K562 (cell line): ENCODE data around the gene MGRN1. TPM values are rescaled to one million over a fixed set of nuclear protein-coding genes. Genes with fewer than 3 reads are reported as not detected.
A peak's percentile ranks its signal among the peaks of the same experiment; 100 is the strongest.

Experiments
- EWSR1 ChIP-seq: fragments of 450-650 bp; IDR thresholded peaks from 2 replicates; pipeline ENCODE4 v1.6.1; 2018; ENCODE audit warnings: borderline replicate concordance, mild to moderate bottlenecking, low read depth, moderate library complexity; ENCODE audit not compliant: partially characterized antibody
- FIP1L1 ChIP-seq: fragments of 200-400 bp; formaldehyde crosslinking; IDR thresholded peaks from 2 replicates; pipeline ENCODE4 v1.6.1; 2018; ENCODE audit warnings: mild to moderate bottlenecking, low read depth, low read length; ENCODE audit not compliant: poor library complexity, severe bottlenecking
- KDM1A ChIP-seq, 2 experiments: fragments of 450-650 bp; IDR thresholded peaks; 2 replicates each; pipeline ENCODE4 v1.6.1; 2016; ENCODE audit warnings: mild to moderate bottlenecking in 2 of 2
- MCM2 ChIP-seq: fragments of 450-650 bp; IDR thresholded peaks from 2 replicates; pipeline ENCODE4 v1.6.1; 2017; ENCODE audit warnings: low read depth, mild to moderate bottlenecking
- NEUROD1 ChIP-seq: fragments of 150-350 bp; IDR thresholded peaks from 2 replicates; pipeline ENCODE4 v1.6.1; 2014; ENCODE audit warnings: borderline replicate concordance, low read length, low read depth; ENCODE audit not compliant: partially characterized antibody
- SOX6 ChIP-seq: fragments of 450-650 bp; IDR thresholded peaks from 2 replicates; pipeline ENCODE4 v1.6.1; 2014; ENCODE audit warnings: mild to moderate bottlenecking
- SREBF2 ChIP-seq: sonication (generic); formaldehyde crosslinking; IDR thresholded peaks from 2 replicates; pipeline ENCODE4 v1.4.0; 2020; ENCODE audit warnings: mild to moderate bottlenecking, missing genetic modification reagents
- THRAP3 ChIP-seq: fragments of 450-650 bp; IDR thresholded peaks from 2 replicates; pipeline ENCODE4 v1.6.1; 2016; ENCODE audit warnings: mild to moderate bottlenecking, inconsistent platforms, borderline replicate concordance
- U2AF1 ChIP-seq: fragments of 200-400 bp; formaldehyde crosslinking; optimal IDR thresholded peaks from 2 replicates; pipeline ENCODE3; 2017; ENCODE audit warnings: mild to moderate bottlenecking, low read depth, low read length, moderate library complexity
- ZFX ChIP-seq: sonication (generic); formaldehyde crosslinking; IDR thresholded peaks from 2 replicates; pipeline ENCODE4 v1.8.0; 2022; ENCODE audit warnings: mild to moderate bottlenecking, missing genetic modification reagents, moderate library complexity
- ZKSCAN1 ChIP-seq: fragments of 150-350 bp; IDR thresholded peaks from 2 replicates; pipeline ENCODE4 v1.6.1; 2016; ENCODE audit warnings: low read depth, low read length
- ZNF165 ChIP-seq: fragments of 250-450 bp; sonication (Bioruptor Pico); IDR thresholded peaks from 2 replicates; pipeline ENCODE4 v1.4.0; 2020; ENCODE audit warnings: borderline replicate concordance
- polyA plus RNA-seq, 8 experiments: library from polyadenylated mRNA; depleted of rRNA in 4 of 8; stranded (reverse) in 5 of 8; unstranded in 3 of 8; fragments of >200 nt; fragmentation: Nextera tagmentation in 2 of 8; fragmentation: Illumina TruSeq in 1 of 8; extraction: Ambion mirVana in 2 of 8; extraction: Trizol in 1 of 8; gene quantifications; 2 replicates each; pipeline versions ENCODE4 v1.2.1 to v1.2.3, GENCODE V29; 2011 to 2014; ENCODE audit warnings: inconsistent platforms in 1 of 8, missing spikeins in 1 of 8
- total RNA-seq, 7 experiments: library from RNA; depleted of rRNA in 6 of 7; stranded (reverse); fragments of >200 nt in 6 of 7; fragmentation: Illumina TruSeq in 2 of 7; extraction: Trizol in 2 of 7; gene quantifications; 2 replicates each; pipeline versions ENCODE4 v1.2.1 to v1.2.3, GENCODE V29; 2011 to 2021; ENCODE audit warnings: low replicate concordance in 1 of 7
- TF ChIP-seq, protein P1 (sequence below): fragments of 250-450 bp; sonication (Bioruptor Pico); IDR thresholded peaks from 2 replicates; pipeline ENCODE4 v1.4.0; 2020; ENCODE audit warnings: borderline replicate concordance
- TF ChIP-seq, protein P2 (sequence below): fragments of 450-650 bp; IDR thresholded peaks from 2 replicates; pipeline ENCODE4 v1.7.0; 2016; ENCODE audit warnings: borderline replicate concordance
- TF ChIP-seq, protein P3 (sequence below), 2 experiments: fragments of 200-800 bp in 1 of 2; sonication (Bioruptor generic) in 1 of 2; sonication (generic) in 1 of 2; formaldehyde crosslinking in 1 of 2; IDR thresholded peaks in 1 of 2; conservative IDR thresholded peaks in 1 of 2; 2 replicates each; pipeline versions ENCODE4 v1.5.0 to v1.6.1; 2016 to 2020; ENCODE audit warnings: missing compliant biosample characterization in 1 of 2, missing genetic modification characterization in 1 of 2, missing genetic modification reagents in 1 of 2
- TF ChIP-seq, protein P4 (sequence below): fragments of 250-450 bp; sonication (Bioruptor Pico); IDR thresholded peaks from 2 replicates; pipeline ENCODE4 v1.8.0; 2022; ENCODE audit warnings: inconsistent platforms, mild to moderate bottlenecking, moderate library complexity, borderline replicate concordance
- TF ChIP-seq, protein P5 (sequence below), 2 experiments: fragments of 150-350 bp in 1 of 2; IDR thresholded peaks; 2 replicates each; pipeline ENCODE4 v1.6.1; 2012 to 2016; ENCODE audit warnings: low read depth in 2 of 2, low read length in 2 of 2, mild to moderate bottlenecking in 1 of 2, moderate library complexity in 1 of 2

MGRN1 gene
- total and polyA plus RNA-seq, 9 of the 15 experiments (the other 6 are each of a cell fraction or from before 2014, with no cell fraction given): 0.15 to 37.9 (median 6.0) TPM

DNA sequence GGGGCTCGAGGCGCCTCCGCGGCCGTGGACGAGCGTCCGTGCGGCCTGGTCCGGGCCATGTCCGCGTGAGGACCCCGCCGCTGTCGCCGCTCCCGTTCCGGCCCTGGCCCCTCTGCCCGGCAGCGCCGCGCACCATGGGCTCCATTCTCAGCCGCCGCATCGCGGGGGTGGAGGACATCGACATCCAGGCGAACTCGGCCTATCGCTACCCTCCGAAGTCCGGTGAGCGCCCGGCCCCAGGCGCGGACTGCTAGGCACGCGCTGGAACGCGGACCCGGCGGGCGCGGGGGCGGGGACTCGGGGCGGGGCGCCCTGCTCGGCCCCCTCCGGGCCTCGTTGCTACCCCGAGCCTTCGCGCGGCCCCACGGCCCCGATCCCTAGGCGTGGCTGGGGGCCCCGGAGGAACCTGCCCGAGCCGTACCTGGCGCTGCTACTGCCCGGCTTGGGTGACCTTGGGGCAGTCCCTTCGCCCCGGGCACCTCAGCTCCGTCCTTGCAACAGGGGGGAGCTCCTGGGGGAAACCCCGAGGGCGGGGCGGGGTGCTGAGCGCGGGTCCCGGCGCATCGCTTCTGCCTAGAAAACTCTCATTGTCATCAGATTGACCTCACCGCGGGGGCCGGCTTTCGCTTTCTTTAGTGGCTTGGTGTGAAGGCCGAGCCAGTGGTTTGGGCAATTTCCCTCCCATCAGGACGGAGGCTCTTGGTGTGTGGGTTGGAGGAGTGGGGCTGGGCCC lies 367 bp downstream of the MGRN1 start (continued):
- TF ChIP-seq, protein P1, sequence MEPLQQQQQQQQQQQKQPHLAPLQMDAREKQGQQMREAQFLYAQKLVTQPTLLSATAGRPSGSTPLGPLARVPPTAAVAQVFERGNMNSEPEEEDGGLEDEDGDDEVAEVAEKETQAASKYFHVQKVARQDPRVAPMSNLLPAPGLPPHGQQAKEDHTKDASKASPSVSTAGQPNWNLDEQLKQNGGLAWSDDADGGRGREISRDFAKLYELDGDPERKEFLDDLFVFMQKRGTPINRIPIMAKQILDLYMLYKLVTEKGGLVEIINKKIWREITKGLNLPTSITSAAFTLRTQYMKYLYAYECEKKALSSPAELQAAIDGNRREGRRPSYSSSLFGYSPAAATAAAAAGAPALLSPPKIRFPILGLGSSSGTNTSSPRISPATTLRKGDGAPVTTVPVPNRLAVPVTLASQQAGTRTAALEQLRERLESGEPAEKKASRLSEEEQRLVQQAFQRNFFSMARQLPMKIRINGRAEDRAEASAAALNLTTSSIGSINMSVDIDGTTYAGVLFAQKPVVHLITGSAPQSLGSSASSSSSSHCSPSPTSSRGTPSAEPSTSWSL (CRISPR knock-in tag): no peak
- TF ChIP-seq ZNF165 (no peak), THRAP3 (no peak), SOX6 (no peak), EWSR1 (no peak), ZFX (peak; percentile 94), FIP1L1 (no peak), MCM2 (no peak), SREBF2 (CRISPR knock-in tag) (no peak), U2AF1 (no peak), KDM1A (IDR thresholded peaks at IDR 0.05) (no peak), ZKSCAN1 (no peak), NEUROD1 (no peak)
- TF ChIP-seq, protein P2, sequence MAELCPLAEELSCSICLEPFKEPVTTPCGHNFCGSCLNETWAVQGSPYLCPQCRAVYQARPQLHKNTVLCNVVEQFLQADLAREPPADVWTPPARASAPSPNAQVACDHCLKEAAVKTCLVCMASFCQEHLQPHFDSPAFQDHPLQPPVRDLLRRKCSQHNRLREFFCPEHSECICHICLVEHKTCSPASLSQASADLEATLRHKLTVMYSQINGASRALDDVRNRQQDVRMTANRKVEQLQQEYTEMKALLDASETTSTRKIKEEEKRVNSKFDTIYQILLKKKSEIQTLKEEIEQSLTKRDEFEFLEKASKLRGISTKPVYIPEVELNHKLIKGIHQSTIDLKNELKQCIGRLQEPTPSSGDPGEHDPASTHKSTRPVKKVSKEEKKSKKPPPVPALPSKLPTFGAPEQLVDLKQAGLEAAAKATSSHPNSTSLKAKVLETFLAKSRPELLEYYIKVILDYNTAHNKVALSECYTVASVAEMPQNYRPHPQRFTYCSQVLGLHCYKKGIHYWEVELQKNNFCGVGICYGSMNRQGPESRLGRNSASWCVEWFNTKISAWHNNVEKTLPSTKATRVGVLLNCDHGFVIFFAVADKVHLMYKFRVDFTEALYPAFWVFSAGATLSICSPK: no peak
- TF ChIP-seq, protein P3, sequence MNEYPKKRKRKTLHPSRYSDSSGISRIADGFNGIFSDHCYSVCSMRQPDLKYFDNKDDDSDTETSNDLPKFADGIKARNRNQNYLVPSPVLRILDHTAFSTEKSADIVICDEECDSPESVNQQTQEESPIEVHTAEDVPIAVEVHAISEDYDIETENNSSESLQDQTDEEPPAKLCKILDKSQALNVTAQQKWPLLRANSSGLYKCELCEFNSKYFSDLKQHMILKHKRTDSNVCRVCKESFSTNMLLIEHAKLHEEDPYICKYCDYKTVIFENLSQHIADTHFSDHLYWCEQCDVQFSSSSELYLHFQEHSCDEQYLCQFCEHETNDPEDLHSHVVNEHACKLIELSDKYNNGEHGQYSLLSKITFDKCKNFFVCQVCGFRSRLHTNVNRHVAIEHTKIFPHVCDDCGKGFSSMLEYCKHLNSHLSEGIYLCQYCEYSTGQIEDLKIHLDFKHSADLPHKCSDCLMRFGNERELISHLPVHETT (CRISPR knock-in tag; conservative IDR thresholded peaks at IDR 0.05 in 1 of 2, IDR thresholded peaks at IDR 0.05 in 1 of 2): no peak
- TF ChIP-seq, protein P4, sequence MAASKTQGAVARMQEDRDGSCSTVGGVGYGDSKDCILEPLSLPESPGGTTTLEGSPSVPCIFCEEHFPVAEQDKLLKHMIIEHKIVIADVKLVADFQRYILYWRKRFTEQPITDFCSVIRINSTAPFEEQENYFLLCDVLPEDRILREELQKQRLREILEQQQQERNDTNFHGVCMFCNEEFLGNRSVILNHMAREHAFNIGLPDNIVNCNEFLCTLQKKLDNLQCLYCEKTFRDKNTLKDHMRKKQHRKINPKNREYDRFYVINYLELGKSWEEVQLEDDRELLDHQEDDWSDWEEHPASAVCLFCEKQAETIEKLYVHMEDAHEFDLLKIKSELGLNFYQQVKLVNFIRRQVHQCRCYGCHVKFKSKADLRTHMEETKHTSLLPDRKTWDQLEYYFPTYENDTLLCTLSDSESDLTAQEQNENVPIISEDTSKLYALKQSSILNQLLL: no peak
- TF ChIP-seq, protein P5, sequence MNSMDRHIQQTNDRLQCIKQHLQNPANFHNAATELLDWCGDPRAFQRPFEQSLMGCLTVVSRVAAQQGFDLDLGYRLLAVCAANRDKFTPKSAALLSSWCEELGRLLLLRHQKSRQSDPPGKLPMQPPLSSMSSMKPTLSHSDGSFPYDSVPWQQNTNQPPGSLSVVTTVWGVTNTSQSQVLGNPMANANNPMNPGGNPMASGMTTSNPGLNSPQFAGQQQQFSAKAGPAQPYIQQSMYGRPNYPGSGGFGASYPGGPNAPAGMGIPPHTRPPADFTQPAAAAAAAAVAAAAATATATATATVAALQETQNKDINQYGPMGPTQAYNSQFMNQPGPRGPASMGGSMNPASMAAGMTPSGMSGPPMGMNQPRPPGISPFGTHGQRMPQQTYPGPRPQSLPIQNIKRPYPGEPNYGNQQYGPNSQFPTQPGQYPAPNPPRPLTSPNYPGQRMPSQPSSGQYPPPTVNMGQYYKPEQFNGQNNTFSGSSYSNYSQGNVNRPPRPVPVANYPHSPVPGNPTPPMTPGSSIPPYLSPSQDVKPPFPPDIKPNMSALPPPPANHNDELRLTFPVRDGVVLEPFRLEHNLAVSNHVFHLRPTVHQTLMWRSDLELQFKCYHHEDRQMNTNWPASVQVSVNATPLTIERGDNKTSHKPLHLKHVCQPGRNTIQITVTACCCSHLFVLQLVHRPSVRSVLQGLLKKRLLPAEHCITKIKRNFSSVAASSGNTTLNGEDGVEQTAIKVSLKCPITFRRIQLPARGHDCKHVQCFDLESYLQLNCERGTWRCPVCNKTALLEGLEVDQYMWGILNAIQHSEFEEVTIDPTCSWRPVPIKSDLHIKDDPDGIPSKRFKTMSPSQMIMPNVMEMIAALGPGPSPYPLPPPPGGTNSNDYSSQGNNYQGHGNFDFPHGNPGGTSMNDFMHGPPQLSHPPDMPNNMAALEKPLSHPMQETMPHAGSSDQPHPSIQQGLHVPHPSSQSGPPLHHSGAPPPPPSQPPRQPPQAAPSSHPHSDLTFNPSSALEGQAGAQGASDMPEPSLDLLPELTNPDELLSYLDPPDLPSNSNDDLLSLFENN (IDR thresholded peaks at IDR 0.05; ENCODE audit: low read depth in 2 of 2, low read length in 2 of 2): peak in 1 of 2 experiments; percentile 61; a peak in 1 of 4 replicates
